SU-DHL-6 (cell line): ENCODE measurements around the gene POFUT1.

Source experiments
- CTCF ChIP-seq: fragments of 200-600 bp; sonication (generic); IDR thresholded peaks from one replicate; pipeline ENCODE4 v1.5.1; 2017; ENCODE audit warnings: antibody characterized with exemption, mild to moderate bottlenecking, low read length, moderate library complexity; ENCODE audit not compliant: insufficient read depth, poor library complexity, severe bottlenecking
- EZH2phosphoT487 ChIP-seq: fragments of 200-600 bp; sonication (generic), shearing (Covaris generic); conservative IDR thresholded peaks from 2 replicates; pipeline ENCODE4 v1.6.1; 2018; ENCODE audit warnings: mild to moderate bottlenecking, antibody characterized with exemption, low read length, moderate library complexity, mixed read lengths

GRCh38 chr20:32193996-32194395 lies 13.7 kb upstream of the POFUT1 start:
- no peak for TF ChIP-seq CTCF
- TF ChIP-seq EZH2phosphoT487: no peak
